Measurements from ENCODE around the gene GFI1. TPM values are rescaled to one million over a fixed set of nuclear protein-coding genes. Genes with fewer than 3 reads are reported as not detected.

Gene GFI1
- total and polyA plus RNA-seq, 2 donors (not counting 1 experiment from before 2014, with no cell fraction given): under 0.01 to 0.06 TPM

DNA sequence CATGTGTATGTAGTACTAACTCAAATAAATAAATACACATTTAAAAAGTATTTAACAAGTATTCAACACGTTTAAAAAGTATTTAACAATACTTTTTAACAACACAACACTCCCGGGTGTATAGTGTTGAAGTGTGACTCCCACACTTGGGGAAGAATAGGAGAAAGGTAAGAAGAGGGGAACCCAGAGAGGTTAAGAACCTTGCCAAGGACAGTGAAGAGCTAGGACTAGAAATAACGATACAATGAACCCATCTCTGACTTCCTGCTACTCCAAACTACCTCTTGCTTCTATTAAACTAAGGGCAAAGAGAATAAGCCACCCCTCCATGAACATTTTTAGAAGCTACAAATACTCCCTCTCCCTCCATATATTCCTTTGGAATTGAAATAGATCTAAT lies 1.7 kb upstream of the GFI1 start:
- no peak for TF ChIP-seq EZH2 (IDR thresholded peaks at IDR 0.05; ENCODE audit: low read length, missing control alignments)
- TF ChIP-seq, protein P1, sequence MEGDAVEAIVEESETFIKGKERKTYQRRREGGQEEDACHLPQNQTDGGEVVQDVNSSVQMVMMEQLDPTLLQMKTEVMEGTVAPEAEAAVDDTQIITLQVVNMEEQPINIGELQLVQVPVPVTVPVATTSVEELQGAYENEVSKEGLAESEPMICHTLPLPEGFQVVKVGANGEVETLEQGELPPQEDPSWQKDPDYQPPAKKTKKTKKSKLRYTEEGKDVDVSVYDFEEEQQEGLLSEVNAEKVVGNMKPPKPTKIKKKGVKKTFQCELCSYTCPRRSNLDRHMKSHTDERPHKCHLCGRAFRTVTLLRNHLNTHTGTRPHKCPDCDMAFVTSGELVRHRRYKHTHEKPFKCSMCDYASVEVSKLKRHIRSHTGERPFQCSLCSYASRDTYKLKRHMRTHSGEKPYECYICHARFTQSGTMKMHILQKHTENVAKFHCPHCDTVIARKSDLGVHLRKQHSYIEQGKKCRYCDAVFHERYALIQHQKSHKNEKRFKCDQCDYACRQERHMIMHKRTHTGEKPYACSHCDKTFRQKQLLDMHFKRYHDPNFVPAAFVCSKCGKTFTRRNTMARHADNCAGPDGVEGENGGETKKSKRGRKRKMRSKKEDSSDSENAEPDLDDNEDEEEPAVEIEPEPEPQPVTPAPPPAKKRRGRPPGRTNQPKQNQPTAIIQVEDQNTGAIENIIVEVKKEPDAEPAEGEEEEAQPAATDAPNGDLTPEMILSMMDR (conservative IDR thresholded peaks at IDR 0.05 in 1 of 2, IDR thresholded peaks at IDR 0.05 in 1 of 2; ENCODE audit: low read depth in 1 of 2, low read length in 2 of 2): no peak
- H3K36me3 ChIP-seq (ENCODE audit: control insufficient read depth, insufficient read depth, low read length): no peaks in the 10 kb centered on the region
- H3K27me3 ChIP-seq (ENCODE audit: control insufficient read depth, insufficient read depth, low read length): peaks cover 49% of the 10 kb centered on the region
- H3K79me2 ChIP-seq (ENCODE audit: control insufficient read depth, insufficient read depth, low read length): no peaks in the 10 kb centered on the region
- DNase-seq (ENCODE audit: low read depth in 2 of 2): no peak
- no peak overlapping the region for H3K9ac ChIP-seq (ENCODE audit: insufficient read depth, low read length)
- no peak overlapping the region for H3K4me2 ChIP-seq (ENCODE audit: extremely low read depth, insufficient read depth, low read length)
- no peaks in the 10 kb centered on the region for H3K9me3 ChIP-seq (ENCODE audit: control insufficient read depth, insufficient read depth, low read depth, low read length)
- H2AFZ ChIP-seq (ENCODE audit: low read length): no peak overlapping the region
- no peaks in the 10 kb centered on the region for H4K20me1 ChIP-seq (ENCODE audit: control insufficient read depth, extremely low read depth, insufficient read depth, low read length)
- no peak overlapping the region for H3K4me3 ChIP-seq (replicated peaks in 1 of 4; ENCODE audit: control extremely low read depth in 1 of 4, insufficient read depth in 1 of 4, low read depth in 3 of 4, low read length in 4 of 4)
- H3K4me1 ChIP-seq (ENCODE audit: control insufficient read depth, extremely low read depth, insufficient read depth, low read length): no peaks in the 10 kb centered on the region
- no peak overlapping the region for H3K27ac ChIP-seq (ENCODE audit: insufficient read depth, low read length)

DNA sequence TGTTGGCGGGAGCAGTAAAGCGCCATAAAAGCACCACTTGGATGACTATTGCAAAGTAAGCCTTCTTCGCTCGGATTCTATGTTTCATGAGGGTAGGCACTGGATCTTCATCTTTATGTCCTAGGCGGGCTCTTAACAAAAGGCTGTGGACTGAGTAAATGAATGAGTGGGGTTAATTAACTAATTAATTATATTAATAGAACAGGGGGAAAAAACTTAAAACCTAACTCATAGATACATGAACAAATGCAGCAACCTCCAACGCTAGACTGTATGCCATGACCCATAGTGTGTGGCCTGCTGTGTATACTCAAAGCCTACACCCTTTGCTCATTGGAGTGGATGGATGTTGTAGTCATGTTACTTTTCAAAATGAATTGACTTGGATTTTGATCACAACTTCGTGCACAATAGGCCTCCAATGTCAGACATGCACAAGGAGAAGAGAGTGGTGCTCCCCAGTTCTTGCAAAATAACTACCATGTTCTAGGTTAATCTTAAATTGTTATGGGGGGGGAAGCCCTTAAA lies 417 bp upstream of the GFI1 start:
- no peak for TF ChIP-seq EZH2 (IDR thresholded peaks at IDR 0.05; ENCODE audit: low read length, missing control alignments)
- TF ChIP-seq, protein P1 (conservative IDR thresholded peaks at IDR 0.05 in 1 of 2, IDR thresholded peaks at IDR 0.05 in 1 of 2; ENCODE audit: low read depth in 1 of 2, low read length in 2 of 2): no peak
- Histone ChIP-seq H3K4me3 (replicated peaks in 1 of 4; ENCODE audit: control extremely low read depth in 1 of 4, insufficient read depth in 1 of 4, low read depth in 3 of 4, low read length in 4 of 4) (no peak overlapping the region), H3K27ac (ENCODE audit: insufficient read depth, low read length) (no peak overlapping the region), H3K4me1 (ENCODE audit: control insufficient read depth, extremely low read depth, insufficient read depth, low read length) (no peaks in the 10 kb centered on the region), H3K4me2 (ENCODE audit: extremely low read depth, insufficient read depth, low read length) (no peak overlapping the region), H3K27me3 (ENCODE audit: control insufficient read depth, insufficient read depth, low read length) (peaks cover 61% of the 10 kb centered on the region), H3K36me3 (ENCODE audit: control insufficient read depth, insufficient read depth, low read length) (no peaks in the 10 kb centered on the region), H3K9me3 (ENCODE audit: control insufficient read depth, insufficient read depth, low read depth, low read length) (no peaks in the 10 kb centered on the region), H3K9ac (ENCODE audit: insufficient read depth, low read length) (no peak overlapping the region), H4K20me1 (ENCODE audit: control insufficient read depth, extremely low read depth, insufficient read depth, low read length) (no peaks in the 10 kb centered on the region), H2AFZ (ENCODE audit: low read length) (no peak overlapping the region), H3K79me2 (ENCODE audit: control insufficient read depth, insufficient read depth, low read length) (no peaks in the 10 kb centered on the region)
- DNase-seq (ENCODE audit: low read depth in 2 of 2): no peak

DNA sequence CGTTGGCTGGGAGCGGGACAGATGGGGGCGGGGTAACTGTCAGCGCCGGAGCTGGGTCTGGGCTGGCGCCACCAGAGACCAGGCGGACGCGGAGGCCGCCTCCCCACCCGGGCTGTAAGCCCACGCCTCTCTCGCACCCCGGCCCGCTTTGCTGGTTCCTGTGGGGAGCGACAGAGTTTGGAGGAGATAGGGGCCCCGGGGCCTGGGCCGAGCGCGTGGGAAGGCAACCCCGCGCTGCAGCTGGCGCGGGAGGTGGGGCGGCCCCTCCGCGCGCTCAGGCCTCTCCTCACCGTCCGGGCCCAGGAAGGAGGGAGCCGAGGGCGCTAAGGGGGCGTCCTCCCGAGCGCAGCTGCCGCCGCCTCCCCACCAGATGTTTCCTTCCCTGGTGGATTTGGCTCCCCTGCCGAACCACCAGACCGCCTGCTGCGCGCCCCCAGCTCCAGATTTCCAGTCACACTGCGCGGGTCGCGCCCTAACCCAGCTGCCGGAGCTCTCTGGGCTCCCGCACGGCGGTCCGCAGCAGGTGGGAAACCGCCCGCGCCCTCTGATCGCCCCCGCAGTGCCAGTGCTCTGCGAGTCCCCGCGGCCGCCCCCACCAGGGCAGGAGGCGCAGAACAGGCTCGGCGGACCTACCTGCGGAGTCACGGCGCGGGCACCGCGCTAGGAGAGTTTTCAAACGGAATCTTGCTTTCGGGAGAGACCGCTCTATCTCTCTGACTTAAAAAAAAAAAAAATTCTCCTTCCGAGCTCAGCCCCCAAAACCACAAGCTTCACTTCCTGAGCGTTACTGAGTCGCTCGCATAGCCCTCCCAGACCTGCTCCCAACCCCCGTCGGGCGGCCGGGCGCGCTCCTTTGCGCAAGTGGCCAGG lies 1.1 kb downstream of the GFI1 start:
- Histone ChIP-seq H3K79me2 (ENCODE audit: control insufficient read depth, insufficient read depth, low read length) (no peaks in the 10 kb centered on the region), H2AFZ (ENCODE audit: low read length) (no peak overlapping the region)

More for the DNA sequence above, 1.1 kb downstream of the GFI1 start:
- Histone ChIP-seq H3K4me2 (ENCODE audit: extremely low read depth, insufficient read depth, low read length) (peak overlapping the region; percentile 68), H3K9ac (ENCODE audit: insufficient read depth, low read length) (peak overlapping the region; percentile 7), H4K20me1 (ENCODE audit: control insufficient read depth, extremely low read depth, insufficient read depth, low read length) (no peaks in the 10 kb centered on the region), H3K36me3 (ENCODE audit: control insufficient read depth, insufficient read depth, low read length) (no peaks in the 10 kb centered on the region), H3K4me3 (replicated peaks in 1 of 4; ENCODE audit: control extremely low read depth in 1 of 4, insufficient read depth in 1 of 4, low read depth in 3 of 4, low read length in 4 of 4) (peak overlapping the region; percentile 14 to 51 (median 42)), H3K27ac (ENCODE audit: insufficient read depth, low read length) (no peak overlapping the region), H3K9me3 (ENCODE audit: control insufficient read depth, insufficient read depth, low read depth, low read length) (no peaks in the 10 kb centered on the region), H3K27me3 (ENCODE audit: control insufficient read depth, insufficient read depth, low read length) (peaks cover 75% of the 10 kb centered on the region), H3K4me1 (ENCODE audit: control insufficient read depth, extremely low read depth, insufficient read depth, low read length) (no peaks in the 10 kb centered on the region)
- TF ChIP-seq EZH2 (IDR thresholded peaks at IDR 0.05; ENCODE audit: low read length, missing control alignments): no peak
- TF ChIP-seq, protein P1 (conservative IDR thresholded peaks at IDR 0.05 in 1 of 2, IDR thresholded peaks at IDR 0.05 in 1 of 2; ENCODE audit: low read depth in 1 of 2, low read length in 2 of 2): peak in 1 of 2 donors; percentile 18
- no peak for DNase-seq (ENCODE audit: low read depth in 2 of 2)
